Gastroesophageal sphincter (tissue), 3 donors: ENCODE measurements around the gene MLST8.

Experiments
- CTCF ChIP-seq, 4 experiments: fragments of 200-600 bp in 2 of 4; fragments of 450-650 bp in 2 of 4; sonication (generic) in 1 of 4; IDR thresholded peaks; one replicate each; pipeline ENCODE4 v1.5.1; 2017 to 2019; ENCODE audit warnings: antibody characterized with exemption in 4 of 4, mild to moderate bottlenecking in 2 of 4, moderate library complexity in 2 of 4
- POLR2A ChIP-seq, 2 donors: fragments of 450-650 bp; IDR thresholded peaks; one replicate each; pipeline ENCODE4 v1.6.1; 2017; ENCODE audit warnings: antibody characterized with exemption in 2 of 2, mild to moderate bottlenecking in 2 of 2, moderate library complexity in 1 of 2
- POLR2AphosphoS5 ChIP-seq: sonication (generic); formaldehyde crosslinking; IDR thresholded peaks from one replicate; pipeline ENCODE4 v1.6.1; 2017; ENCODE audit warnings: antibody characterized with exemption

- TF ChIP-seq CTCF (IDR thresholded peaks at IDR 0.05) (no peak), POLR2AphosphoS5 (no peak), POLR2A (IDR thresholded peaks at IDR 0.05) (no peak)
Measured at GRCh38 chr16:2173916-2174315, 31.3 kb upstream of the MLST8 start.
